Esophagus squamous epithelium (tissue), 4 donors: Measurements from ENCODE around the gene NXNL2.

Experiments used
- POLR2A ChIP-seq, 4 donors: fragments of 450-650 bp; IDR thresholded peaks; one replicate each; pipeline ENCODE4 v1.6.1; 2017; ENCODE audit warnings: antibody characterized with exemption in 4 of 4, mild to moderate bottlenecking in 4 of 4, moderate library complexity in 3 of 4
- TF ChIP-seq, protein P1 (sequence below), 6 experiments: fragments of 450-650 bp in 4 of 6; fragments of 200-600 bp in 2 of 6; sonication (generic) in 2 of 6; IDR thresholded peaks; one replicate each; pipeline ENCODE4 v1.5.1; 2016 to 2019; ENCODE audit warnings: antibody characterized with exemption in 6 of 6, mild to moderate bottlenecking in 4 of 6, moderate library complexity in 4 of 6

DNA sequence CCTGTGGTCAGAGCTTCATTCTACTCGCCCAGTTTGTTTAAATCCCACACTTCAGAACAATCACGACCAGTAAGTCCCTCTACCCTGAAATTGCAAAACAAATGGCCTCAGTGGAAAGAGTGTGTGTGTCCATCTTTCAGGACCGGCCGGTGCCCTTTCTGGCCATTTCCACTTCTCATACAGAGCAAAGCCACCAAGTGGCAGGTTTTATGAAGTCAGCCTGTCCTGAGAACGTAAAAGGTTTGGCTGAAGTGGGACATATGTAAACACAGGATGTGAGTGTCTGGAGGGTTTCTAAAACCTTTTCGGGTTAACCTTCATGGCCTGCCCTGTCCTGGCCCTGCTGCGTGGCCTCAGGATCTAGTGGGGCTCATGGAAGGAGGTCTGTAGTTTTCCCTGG is 24.7 kb downstream of the NXNL2 start:
- TF ChIP-seq, protein P1, sequence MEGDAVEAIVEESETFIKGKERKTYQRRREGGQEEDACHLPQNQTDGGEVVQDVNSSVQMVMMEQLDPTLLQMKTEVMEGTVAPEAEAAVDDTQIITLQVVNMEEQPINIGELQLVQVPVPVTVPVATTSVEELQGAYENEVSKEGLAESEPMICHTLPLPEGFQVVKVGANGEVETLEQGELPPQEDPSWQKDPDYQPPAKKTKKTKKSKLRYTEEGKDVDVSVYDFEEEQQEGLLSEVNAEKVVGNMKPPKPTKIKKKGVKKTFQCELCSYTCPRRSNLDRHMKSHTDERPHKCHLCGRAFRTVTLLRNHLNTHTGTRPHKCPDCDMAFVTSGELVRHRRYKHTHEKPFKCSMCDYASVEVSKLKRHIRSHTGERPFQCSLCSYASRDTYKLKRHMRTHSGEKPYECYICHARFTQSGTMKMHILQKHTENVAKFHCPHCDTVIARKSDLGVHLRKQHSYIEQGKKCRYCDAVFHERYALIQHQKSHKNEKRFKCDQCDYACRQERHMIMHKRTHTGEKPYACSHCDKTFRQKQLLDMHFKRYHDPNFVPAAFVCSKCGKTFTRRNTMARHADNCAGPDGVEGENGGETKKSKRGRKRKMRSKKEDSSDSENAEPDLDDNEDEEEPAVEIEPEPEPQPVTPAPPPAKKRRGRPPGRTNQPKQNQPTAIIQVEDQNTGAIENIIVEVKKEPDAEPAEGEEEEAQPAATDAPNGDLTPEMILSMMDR (IDR thresholded peaks at IDR 0.05), result no peak
- no peak for TF ChIP-seq POLR2A (IDR thresholded peaks at IDR 0.05)
